Upper lobe of right lung (tissue), 1 donor: ENCODE data around the gene ITPR2. TPM values are rescaled to one million over a fixed set of nuclear protein-coding genes. Genes with fewer than 3 reads are reported as not detected.
"Not testable (repeated sequence)": the region's sequence is repeated elsewhere in the genome, so short reads cannot be mapped to it uniquely, and the experiment has no call there.

ENCODE experiments used
- ATAC-seq: fragments of 200-7000 bp; cut with Tn5 transposase; one replicate; pipeline ENCODE4 v1.9.1; 2020; ENCODE audit warnings: mild to moderate bottlenecking, moderate library complexity
- DNase-seq: peaks from one replicate; pipeline ENCODE4 v3.0.0-alpha.2; 2020
- H3K27ac ChIP-seq: fragments of 200-600 bp; one replicate; pipeline ENCODE4 v1.8.0; 2022
- H3K27me3 ChIP-seq: fragments of 200-600 bp; one replicate; pipeline ENCODE4 v1.8.0; 2022; ENCODE audit warnings: mild to moderate bottlenecking
- H3K36me3 ChIP-seq: fragments of 200-600 bp; one replicate; pipeline ENCODE4 v1.8.0; 2022
- H3K4me1 ChIP-seq: fragments of 200-600 bp; one replicate; pipeline ENCODE4 v1.8.0; 2022
- H3K4me3 ChIP-seq: fragments of 200-600 bp; one replicate; pipeline ENCODE4 v1.8.0; 2022; ENCODE audit warnings: mild to moderate bottlenecking
- H3K9me3 ChIP-seq: fragments of 200-600 bp; one replicate; pipeline ENCODE4 v1.8.0; 2022
- CTCF ChIP-seq: fragments of 200-600 bp; IDR thresholded peaks from one replicate; pipeline ENCODE4 v1.8.0; 2022; ENCODE audit warnings: antibody characterized with exemption
- intact Hi-C: fragments of 100-400 bp; cut with DNase I; formaldehyde crosslinking; loops from one replicate; pipeline ENCODE4 v1.11.0; 2022
- total RNA-seq: library from RNA; stranded (reverse); fragmentation: NEBNext Ultra II Directional; extraction: Animal tissue kit (Norgen Biotek cat#: 25700); gene quantifications from one replicate; pipeline ENCODE4 v1.2.1, GENCODE V29; 2021
- donor health status: DM: no; HTN: yes; CAD: no; lungs with severe emphysema.

Gene ITPR2
- total RNA-seq, 1 donor from 2014 or later, result 50.8 TPM

GRCh38 chr12:26867080-26867479 is 34.1 kb upstream of the ITPR2 start:
- Histone ChIP-seq H3K27ac (no peak overlapping the region), H3K4me1 (peaks cover 16% of the 10 kb centered on the region), H3K4me3 (no peak overlapping the region), H3K27me3 (no peaks in the 10 kb centered on the region), H3K36me3 (no peaks in the 10 kb centered on the region), H3K9me3 (no peaks in the 10 kb centered on the region)
- TF ChIP-seq CTCF, result no peak
- intact Hi-C loops, result no loop called here
- ATAC-seq, result no peak
- DNase-seq, result no peak

GRCh38 chr12:26863515-26863914 is 30.5 kb upstream of the ITPR2 start:
- H3K27me3 ChIP-seq, result no peaks in the 10 kb centered on the region
- H3K27ac ChIP-seq, result no peak overlapping the region
- H3K9me3 ChIP-seq, result no peaks in the 10 kb centered on the region
- no peak overlapping the region for H3K4me3 ChIP-seq
- peak; percentile 24 for TF ChIP-seq CTCF
- no peaks in the 10 kb centered on the region for H3K4me1 ChIP-seq
- intact Hi-C loops, result no loop called here
- H3K36me3 ChIP-seq, result no peaks in the 10 kb centered on the region
- no peak for DNase-seq
- ATAC-seq, result peak; percentile 46

- intact Hi-C loops, ATAC-seq, H3K4me1 ChIP-seq, H3K36me3 ChIP-seq, H3K9me3 ChIP-seq, H3K27ac ChIP-seq, H3K4me3 ChIP-seq, DNase-seq, H3K27me3 ChIP-seq: not testable (repeated sequence)
Measured at GRCh38 chr12:26862787-26863186, 29.8 kb upstream of the ITPR2 start.

- no peaks in the 10 kb centered on the region for H3K4me1 ChIP-seq
- intact Hi-C loops, result no loop called here
- no peak overlapping the region for H3K27ac ChIP-seq
- H3K27me3 ChIP-seq, result no peaks in the 10 kb centered on the region
- H3K4me3 ChIP-seq, result no peak overlapping the region
- ATAC-seq (no peak), DNase-seq (no peak)
- H3K36me3 ChIP-seq, result no peaks in the 10 kb centered on the region
- no peak for TF ChIP-seq CTCF
- H3K9me3 ChIP-seq, result no peaks in the 10 kb centered on the region
Measured at GRCh38 chr12:26861690-26862089, 28.7 kb upstream of the ITPR2 start.

- Histone ChIP-seq H3K4me1 (peaks cover 3% of the 10 kb centered on the region), H3K9me3 (no peaks in the 10 kb centered on the region), H3K36me3 (no peaks in the 10 kb centered on the region), H3K4me3 (no peak overlapping the region), H3K27me3 (no peaks in the 10 kb centered on the region), H3K27ac (no peak overlapping the region)
- no peak for ATAC-seq
- intact Hi-C loops, result no loop called here
- TF ChIP-seq CTCF, result no peak
- DNase-seq, result no peak
Measured at GRCh38 chr12:26857465-26858176, 24.6 kb upstream of the ITPR2 start.

- ATAC-seq (no peak), DNase-seq (no peak)
- Histone ChIP-seq H3K4me1 (peaks cover 3% of the 10 kb centered on the region), H3K4me3 (no peak overlapping the region), H3K27ac (no peak overlapping the region), H3K36me3 (no peaks in the 10 kb centered on the region), H3K9me3 (no peaks in the 10 kb centered on the region), H3K27me3 (no peaks in the 10 kb centered on the region)
- TF ChIP-seq CTCF, result no peak
- intact Hi-C loops, result no loop called here
Measured at GRCh38 chr12:26855337-26855736, 22.3 kb upstream of the ITPR2 start.
